MV-4-11 (cell line): ENCODE measurements around the gene LUC7L3.
A peak's percentile ranks its signal among the peaks of the same experiment; 100 is the strongest.
"Not testable (repeated sequence)": the region's sequence is repeated elsewhere in the genome, so short reads cannot be mapped to it uniquely, and the experiment has no call there.

ENCODE experiments used
- DNase-seq: peaks from one replicate; lab custom pipeline; 2025; lab: John Stamatoyannopoulos, UW

LUC7L3 gene

GRCh38 chr17:50719144-50719923, at the start of gene LUC7L3:
LUC7L3 (plus strand) TSS chr17:50719603; CDS start chr17:50719733, 130 bp downstream.
- DNase-seq = peak; percentile 82

GRCh38 chr17:50672071-50672470, 47.3 kb upstream of the LUC7L3 start:
- no peak for DNase-seq

- no peak for DNase-seq
These were observed 46.4 kb upstream of the LUC7L3 start for GRCh38 chr17:50672831-50673551.

GRCh38 chr17:50675190-50675589, 44.2 kb upstream of the LUC7L3 start:
- DNase-seq = no peak

- DNase-seq = no peak
These were observed 43.8 kb upstream of the LUC7L3 start for GRCh38 chr17:50675627-50676026.

GRCh38 chr17:50676065-50676975, 43.1 kb upstream of the LUC7L3 start:
- DNase-seq = no peak

GRCh38 chr17:50677851-50678375, 41.5 kb upstream of the LUC7L3 start:
- DNase-seq = no peak

GRCh38 chr17:50679008-50679544, 40.3 kb upstream of the LUC7L3 start:
- DNase-seq = no peak

- no peak for DNase-seq
These were observed 39.3 kb upstream of the LUC7L3 start for GRCh38 chr17:50680126-50680525.

GRCh38 chr17:50680543-50681262, 38.7 kb upstream of the LUC7L3 start:
- not testable (repeated sequence) for DNase-seq

GRCh38 chr17:50681263-50682200, 37.9 kb upstream of the LUC7L3 start:
- DNase-seq = no peak

GRCh38 chr17:50682441-50682840, 37.0 kb upstream of the LUC7L3 start:
- no peak for DNase-seq

- DNase-seq = no peak
These were observed 36.5 kb upstream of the LUC7L3 start for GRCh38 chr17:50682938-50683337.

- DNase-seq = no peak
These were observed 35.7 kb upstream of the LUC7L3 start for GRCh38 chr17:50683434-50684287.

GRCh38 chr17:50684288-50684611, 35.2 kb upstream of the LUC7L3 start:
- no peak for DNase-seq

- DNase-seq = no peak
These were observed 34.6 kb upstream of the LUC7L3 start for GRCh38 chr17:50684612-50685333.

GRCh38 chr17:50685334-50685665, 34.1 kb upstream of the LUC7L3 start:
- no peak for DNase-seq

- no peak for DNase-seq
These were observed 33.5 kb upstream of the LUC7L3 start for GRCh38 chr17:50685691-50686493.
